H9 (cell line): ENCODE measurements around the gene TBL2. TPM values are rescaled to one million over a fixed set of nuclear protein-coding genes. Genes with fewer than 3 reads are reported as not detected.

Experiments
- DNase-seq: peaks from one replicate; pipeline ENCODE4 v3.0.0-alpha.2; 2017
- H2AFZ ChIP-seq: one replicate; pipeline ENCODE4 v1.6.1; 2013; ENCODE audit warnings: mild to moderate bottlenecking, low read length, control low read depth, moderate library complexity
- H2AK5ac ChIP-seq: 2 replicates; pipeline ENCODE4 v1.6.1; 2013; ENCODE audit warnings: low read length, control low read depth, mixed read lengths; ENCODE audit not compliant: insufficient read length
- H2BK120ac ChIP-seq: one replicate; pipeline ENCODE4 v1.6.1; 2013; ENCODE audit warnings: low read depth, mild to moderate bottlenecking, low read length, control low read depth, inconsistent platforms; ENCODE audit not compliant: poor library complexity, severe bottlenecking
- H2BK12ac ChIP-seq: 2 replicates; pipeline ENCODE4 v1.6.1; 2013; ENCODE audit warnings: low read length, control low read depth, mixed read lengths, low read depth; ENCODE audit not compliant: insufficient read length
- H2BK15ac ChIP-seq: 2 replicates; pipeline ENCODE4 v1.6.1; 2013; ENCODE audit warnings: low read depth, low read length, control low read depth
- H2BK20ac ChIP-seq: one replicate; pipeline ENCODE4 v1.6.1; 2013; ENCODE audit warnings: low read depth, mild to moderate bottlenecking, low read length, control low read depth, inconsistent platforms; ENCODE audit not compliant: poor library complexity, severe bottlenecking
- H2BK5ac ChIP-seq: 2 replicates; pipeline ENCODE4 v1.6.1; 2013; ENCODE audit warnings: low read length, control low read depth, mixed read lengths; ENCODE audit not compliant: insufficient read length
- H3K14ac ChIP-seq: 2 replicates; pipeline ENCODE4 v1.6.1; 2013; ENCODE audit warnings: low read length, control low read depth; ENCODE audit not compliant: insufficient read depth
- H3K18ac ChIP-seq: 2 replicates; pipeline ENCODE4 v1.6.1; 2013; ENCODE audit warnings: low read depth, mild to moderate bottlenecking, mixed read lengths, low read length, control low read depth; ENCODE audit not compliant: insufficient read length
- H3K23ac ChIP-seq: 2 replicates; pipeline ENCODE4 v1.6.1; 2013; ENCODE audit warnings: low read length, control low read depth, mixed read lengths, low read depth; ENCODE audit not compliant: insufficient read length
- H3K23me2 ChIP-seq: 2 replicates; pipeline ENCODE4 v1.6.1; 2013; ENCODE audit warnings: low read depth, mild to moderate bottlenecking, mixed read lengths, low read length, control low read depth; ENCODE audit not compliant: insufficient read length, poor library complexity, severe bottlenecking
- H3K27ac ChIP-seq: 2 replicates; pipeline ENCODE4 v1.5.1; 2013; ENCODE audit warnings: low read length, control low read depth, mixed read lengths, low read depth; ENCODE audit not compliant: insufficient read length
- H3K27me3 ChIP-seq: 2 replicates; pipeline ENCODE4 v1.6.1; 2013; ENCODE audit warnings: low read length, control low read depth, inconsistent platforms; ENCODE audit not compliant: insufficient read depth
- H3K4ac ChIP-seq: 2 replicates; pipeline ENCODE4 v1.6.1; 2013; ENCODE audit warnings: low read depth, mild to moderate bottlenecking, control low read depth, inconsistent platforms, low read length, moderate library complexity
- H3K4me1 ChIP-seq: 2 replicates; pipeline ENCODE4 v1.6.1; 2013; ENCODE audit warnings: low read length, control low read depth, inconsistent platforms; ENCODE audit not compliant: insufficient read depth
- H3K4me2 ChIP-seq: 2 replicates; pipeline ENCODE4 v1.6.1; 2013; ENCODE audit warnings: low read length, control low read depth, mixed read lengths; ENCODE audit not compliant: insufficient read length, insufficient read depth
- H3K56ac ChIP-seq: 2 replicates; pipeline ENCODE4 v1.6.1; 2013; ENCODE audit warnings: low read depth, mild to moderate bottlenecking, mixed read lengths, low read length, control low read depth; ENCODE audit not compliant: insufficient read length
- H3K79me1 ChIP-seq: 2 replicates; pipeline ENCODE4 v1.6.1; 2013; ENCODE audit warnings: low read depth, mild to moderate bottlenecking, moderate library complexity, low read length, control low read depth, inconsistent platforms; ENCODE audit not compliant: insufficient read depth, poor library complexity, severe bottlenecking
- H3K79me2 ChIP-seq: 2 replicates; pipeline ENCODE4 v1.6.1; 2013; ENCODE audit warnings: low read length, control low read depth, inconsistent platforms; ENCODE audit not compliant: insufficient read depth
- H3K9ac ChIP-seq: 2 replicates; pipeline ENCODE4 v1.6.1; 2013; ENCODE audit warnings: low read length, control low read depth, mixed read lengths; ENCODE audit not compliant: insufficient read length; ENCODE audit errors: extremely low read depth
- H3K9me3 ChIP-seq: one replicate; pipeline ENCODE4 v1.6.1; 2013; ENCODE audit warnings: low read depth, low read length, inconsistent platforms; ENCODE audit not compliant: control insufficient read depth
- H3T11ph ChIP-seq: one replicate; pipeline ENCODE4 v1.6.1; 2013; ENCODE audit warnings: mild to moderate bottlenecking, low read length, control low read depth, inconsistent platforms
- H4K20me1 ChIP-seq: one replicate; pipeline ENCODE4 v1.6.1; 2013; ENCODE audit not compliant: control insufficient read depth, insufficient read length, insufficient read depth
- H4K5ac ChIP-seq: 2 replicates; pipeline ENCODE4 v1.6.1; 2013; ENCODE audit warnings: low read depth, mild to moderate bottlenecking, mixed read lengths, low read length, control low read depth; ENCODE audit not compliant: insufficient read length
- H4K8ac ChIP-seq: replicated peaks from 2 replicates; pipeline ENCODE4 v1.6.1; 2013; ENCODE audit warnings: low read length, control low read depth, mixed read lengths, low read depth; ENCODE audit not compliant: insufficient read length
- H4K91ac ChIP-seq: 2 replicates; pipeline ENCODE4 v1.6.1; 2013; ENCODE audit warnings: low read depth, mild to moderate bottlenecking, moderate library complexity, mixed read lengths, low read length, control low read depth; ENCODE audit not compliant: insufficient read length
- H3K27ac Mint-ChIP-seq, 3 experiments: 2 replicates in 2 of 3; 3 replicates in 1 of 3; pipeline ENCODE4 v1.8.0; 2020 to 2021; ENCODE audit warnings: mixed read lengths in 3 of 3, mild to moderate bottlenecking in 1 of 3, moderate library complexity in 1 of 3
- H3K27me3 Mint-ChIP-seq: 2 replicates; pipeline ENCODE4 v1.8.0; 2021; ENCODE audit warnings: low read depth, mild to moderate bottlenecking, moderate library complexity, mixed read lengths
- H3K36me3 Mint-ChIP-seq, 3 experiments: 2 replicates in 2 of 3; 3 replicates in 1 of 3; pipeline ENCODE4 v1.8.0; 2020 to 2021; ENCODE audit warnings: low read depth in 3 of 3, mixed read lengths in 3 of 3; ENCODE audit not compliant: insufficient read depth in 1 of 3
- H3K4me1 Mint-ChIP-seq, 2 experiments: 2 replicates each; pipeline ENCODE4 v1.8.0; 2020; ENCODE audit warnings: mixed read lengths in 2 of 2
- H3K4me3 Mint-ChIP-seq, 2 experiments: 2 replicates in 1 of 2; 3 replicates in 1 of 2; pipeline ENCODE4 v1.8.0; 2020 to 2021; ENCODE audit warnings: mild to moderate bottlenecking in 2 of 2, mixed read lengths in 2 of 2, moderate library complexity in 1 of 2
- H3K9me3 Mint-ChIP-seq, 2 experiments: 2 replicates in 1 of 2; 3 replicates in 1 of 2; pipeline ENCODE4 v1.8.0; 2020; ENCODE audit warnings: mild to moderate bottlenecking in 2 of 2, mixed read lengths in 2 of 2, moderate library complexity in 1 of 2
- CTCF ChIP-seq: fragments of 200-600 bp; sonication (generic); conservative IDR thresholded peaks from 3 replicates; pipeline ENCODE4 v1.8.0; 2021; ENCODE audit warnings: antibody characterized with exemption, mild to moderate bottlenecking
- WGBS: extraction: QIAGEN DNeasy Blood & Tissue Kit; methylation state at CpG from one replicate; pipeline ENCODE4 v1.1.7; 2013; ENCODE audit warnings: missing lambda C conversion rate, low lambda C conversion rate, mixed read lengths; ENCODE audit not compliant: insufficient read length; ENCODE audit errors: extremely low coverage; 5-methylcytosine and 5-hydroxymethylcytosine counted together
- total RNA-seq: library from RNA; stranded (reverse); gene quantifications from 2 replicates; pipeline ENCODE4 v1.2.1, GENCODE V29; 2021

The TBL2 gene
- total RNA-seq, 1 experiment from 2014 or later, result 26.7 TPM

GRCh38 chr7:73602721-73603651 lies 24.6 kb upstream of the TBL2 start:
- no peaks in the 10 kb centered on the region; a peak in 2 of 7 replicates for H3K36me3 Mint-ChIP-seq
- peak overlapping the region in 1 of 3 experiments; percentile 27; a peak in 2 of 7 replicates for H3K27ac Mint-ChIP-seq
- Histone ChIP-seq H2BK120ac (no peak overlapping the region), H3K4me2 (no peak overlapping the region), H3K14ac (no peak overlapping the region), H3K4ac (no peak overlapping the region), H4K91ac (no peak overlapping the region), H3K4me1 (no peaks in the 10 kb centered on the region; the same call in 1 of the 2 replicates), H3K9ac (no peak overlapping the region), H2BK15ac (no peak overlapping the region), H4K8ac (no peak overlapping the region), H3K56ac (no peak overlapping the region), H3K18ac (no peak overlapping the region), H2AFZ (no peak overlapping the region), H2AK5ac (no peak overlapping the region), H2BK5ac (no peak overlapping the region), H3K27ac (no peak overlapping the region), H3K23ac (no peak overlapping the region), H3T11ph (no peak overlapping the region), H4K5ac (no peak overlapping the region), H4K20me1 (peaks cover 3% of the 10 kb centered on the region), H3K9me3 (no peaks in the 10 kb centered on the region), H3K79me1 (no peaks in the 10 kb centered on the region), H2BK12ac (no peak overlapping the region), H3K79me2 (no peaks in the 10 kb centered on the region), H3K27me3 (no peaks in the 10 kb centered on the region; the same call in 1 of the 2 replicates), H3K23me2 (no peaks in the 10 kb centered on the region), H2BK20ac (no peak overlapping the region)
- H3K27me3 Mint-ChIP-seq, result peaks cover 48% of the 10 kb centered on the region
- peaks cover 4 to 23% of the 10 kb centered on the region in 2 experiments; a peak in 3 of 4 replicates for H3K4me1 Mint-ChIP-seq
- no peak overlapping the region for H3K4me3 Mint-ChIP-seq
- TF ChIP-seq CTCF, result no peak
- no peak for DNase-seq
- no peaks in the 10 kb centered on the region for H3K9me3 Mint-ChIP-seq
- no CpG with 5 or more reads among the region's 22 CpGs for WGBS
